NB4 (cell line): ENCODE results near the gene PCLO.

Source experiments
- DNase-seq: peaks from one replicate; pipeline ENCODE4 v3.0.0; 2010; ENCODE audit warnings: low read depth
- H3K4me3 ChIP-seq: one replicate; pipeline ENCODE4 v1.5.1; 2011; ENCODE audit warnings: mild to moderate bottlenecking, low read depth, low read length, moderate library complexity
- MYC ChIP-seq: IDR thresholded peaks from 2 replicates; pipeline ENCODE4 v1.6.1; 2011; ENCODE audit warnings: low read depth, low read length
- POLR2A ChIP-seq: IDR thresholded peaks from 2 replicates; pipeline ENCODE4 v1.6.1; 2011; ENCODE audit warnings: mild to moderate bottlenecking; ENCODE audit not compliant: insufficient read length; ENCODE audit errors: extremely low read depth
- TF ChIP-seq, protein P1 (sequence below): IDR thresholded peaks from 2 replicates; pipeline ENCODE4 v1.6.1; 2011; ENCODE audit warnings: low read depth, low read length
- TF ChIP-seq, protein P2 (sequence below): IDR thresholded peaks from one replicate; pipeline ENCODE4 v1.5.1; 2012; ENCODE audit warnings: low read depth, low read length

The PCLO gene

DNA sequence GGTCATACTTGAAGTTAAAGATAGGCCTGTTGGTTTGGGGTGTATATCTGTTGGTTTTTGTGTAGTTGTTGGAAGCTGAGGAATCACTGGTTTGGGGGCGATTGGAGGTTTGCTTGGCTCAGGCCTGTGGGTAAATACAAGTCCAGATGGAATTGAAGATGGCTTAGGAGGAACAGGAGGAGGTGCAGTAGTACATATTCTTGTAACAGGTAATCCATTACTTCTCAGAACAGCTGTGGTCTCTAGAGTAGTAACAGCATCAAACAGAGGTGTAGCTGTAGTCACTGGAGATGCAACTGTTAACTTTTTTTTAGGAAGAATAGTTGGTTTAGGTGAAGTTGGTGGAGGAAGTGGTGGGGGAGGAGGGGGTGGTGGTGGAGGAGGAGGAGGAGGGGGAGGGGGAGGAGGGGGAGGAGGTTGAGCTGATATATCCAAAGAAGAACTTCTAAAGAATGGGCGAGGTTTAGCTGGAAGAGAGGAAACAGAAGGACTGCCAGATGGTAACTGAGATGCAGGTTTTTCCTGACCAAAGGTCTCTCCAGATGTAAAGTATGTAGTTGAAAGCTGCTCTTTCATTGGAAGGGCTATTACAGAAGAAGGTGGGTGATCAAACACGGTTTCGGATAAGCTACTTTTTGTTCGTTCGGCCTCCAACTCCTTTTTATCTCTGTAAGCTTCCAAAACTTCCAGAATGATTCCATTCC, 209.2 kb downstream of the PCLO start:
- TF ChIP-seq MYC: no peak
- DNase-seq: no peak
- H3K4me3 ChIP-seq: no peak overlapping the region

DNA sequence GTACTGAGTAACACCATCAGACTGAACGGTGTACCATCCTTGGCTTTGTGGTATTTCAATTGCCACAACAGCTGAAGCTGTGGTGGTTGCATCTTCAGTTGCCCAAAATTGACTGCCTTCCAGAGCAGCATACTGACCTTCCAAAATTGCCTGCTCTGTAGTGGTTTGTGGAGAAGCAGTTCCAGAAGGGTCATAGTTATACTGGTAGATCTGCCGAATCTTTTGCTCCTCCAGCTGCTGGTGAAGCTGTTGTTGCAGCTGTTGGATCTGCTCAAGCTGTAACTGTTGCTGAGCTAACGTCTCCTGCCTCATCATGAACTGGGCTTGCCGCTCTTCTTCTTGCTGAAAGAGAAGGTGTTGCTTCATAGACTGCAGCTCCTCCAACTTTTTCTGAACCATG, 212.2 kb downstream of the PCLO start:
- no peak for DNase-seq
- TF ChIP-seq, protein P1, sequence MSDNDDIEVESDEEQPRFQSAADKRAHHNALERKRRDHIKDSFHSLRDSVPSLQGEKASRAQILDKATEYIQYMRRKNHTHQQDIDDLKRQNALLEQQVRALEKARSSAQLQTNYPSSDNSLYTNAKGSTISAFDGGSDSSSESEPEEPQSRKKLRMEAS: no peak
- TF ChIP-seq, protein P2, sequence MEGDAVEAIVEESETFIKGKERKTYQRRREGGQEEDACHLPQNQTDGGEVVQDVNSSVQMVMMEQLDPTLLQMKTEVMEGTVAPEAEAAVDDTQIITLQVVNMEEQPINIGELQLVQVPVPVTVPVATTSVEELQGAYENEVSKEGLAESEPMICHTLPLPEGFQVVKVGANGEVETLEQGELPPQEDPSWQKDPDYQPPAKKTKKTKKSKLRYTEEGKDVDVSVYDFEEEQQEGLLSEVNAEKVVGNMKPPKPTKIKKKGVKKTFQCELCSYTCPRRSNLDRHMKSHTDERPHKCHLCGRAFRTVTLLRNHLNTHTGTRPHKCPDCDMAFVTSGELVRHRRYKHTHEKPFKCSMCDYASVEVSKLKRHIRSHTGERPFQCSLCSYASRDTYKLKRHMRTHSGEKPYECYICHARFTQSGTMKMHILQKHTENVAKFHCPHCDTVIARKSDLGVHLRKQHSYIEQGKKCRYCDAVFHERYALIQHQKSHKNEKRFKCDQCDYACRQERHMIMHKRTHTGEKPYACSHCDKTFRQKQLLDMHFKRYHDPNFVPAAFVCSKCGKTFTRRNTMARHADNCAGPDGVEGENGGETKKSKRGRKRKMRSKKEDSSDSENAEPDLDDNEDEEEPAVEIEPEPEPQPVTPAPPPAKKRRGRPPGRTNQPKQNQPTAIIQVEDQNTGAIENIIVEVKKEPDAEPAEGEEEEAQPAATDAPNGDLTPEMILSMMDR: no peak
- TF ChIP-seq MYC (no peak), POLR2A (no peak)
- H3K4me3 ChIP-seq: no peak overlapping the region

DNA sequence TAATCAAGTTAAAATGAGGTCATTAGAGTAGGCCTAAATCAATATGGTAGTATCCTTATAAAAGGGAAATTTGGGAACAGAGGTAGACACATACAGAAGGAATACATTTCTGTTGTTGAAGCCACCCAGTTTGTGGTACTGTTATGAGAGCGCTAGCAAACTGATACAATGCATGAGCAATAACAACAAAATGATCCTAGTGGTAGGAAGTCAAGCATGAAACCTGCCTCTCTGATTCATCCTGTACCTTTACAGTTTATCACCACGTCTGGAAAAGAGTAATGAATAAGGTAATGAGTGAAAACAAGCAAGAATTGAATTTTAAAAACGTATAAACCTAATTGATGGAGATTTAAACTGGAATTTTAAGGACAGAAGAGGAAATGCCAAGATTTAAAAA, 217.2 kb downstream of the PCLO start:
- TF ChIP-seq, protein P2: no peak
- TF ChIP-seq, protein P1: no peak
- no peak for TF ChIP-seq POLR2A
- no peak for TF ChIP-seq MYC
- no peak overlapping the region for H3K4me3 ChIP-seq
- no peak for DNase-seq

DNA sequence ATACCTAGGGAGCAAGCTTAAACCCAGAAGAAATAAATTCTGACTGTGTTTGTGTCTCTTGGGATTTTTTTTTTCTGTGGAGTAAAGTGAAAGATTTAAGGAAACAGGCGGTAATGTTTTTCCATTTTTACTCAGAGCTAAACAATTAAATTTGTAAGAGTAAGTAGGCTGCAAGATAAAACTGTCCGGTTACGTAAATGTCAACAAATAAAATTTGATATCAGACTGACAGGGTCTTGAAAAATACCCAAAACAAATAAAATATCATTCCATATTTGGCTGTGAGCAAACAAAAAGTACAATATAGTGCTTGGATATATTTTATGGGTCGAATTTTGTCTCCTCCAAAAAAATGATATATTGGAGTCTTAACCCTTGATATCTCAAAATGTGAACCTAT, 217.6 kb downstream of the PCLO start:
- H3K4me3 ChIP-seq: no peak overlapping the region
- TF ChIP-seq MYC (no peak), POLR2A (no peak)
- TF ChIP-seq, protein P1: no peak
- TF ChIP-seq, protein P2: no peak
- DNase-seq: no peak

DNA sequence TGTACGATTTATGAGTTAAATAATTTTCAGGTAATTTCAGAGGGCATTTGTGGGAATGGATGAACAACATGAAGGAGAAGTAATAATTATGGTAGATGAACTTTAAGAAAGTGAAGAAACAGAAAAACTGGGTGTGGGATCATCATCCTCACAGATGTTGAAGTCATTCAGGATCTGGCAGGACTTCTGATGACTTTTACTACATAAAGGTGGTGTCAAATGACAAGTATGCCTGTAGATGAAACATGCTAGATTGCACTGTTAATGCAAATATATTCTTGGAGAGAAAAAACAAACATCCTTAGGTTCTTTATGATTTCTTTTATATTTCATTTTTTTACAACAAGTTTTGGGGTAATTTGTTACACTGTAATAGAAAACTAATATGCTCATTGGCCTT, 230.2 kb downstream of the PCLO start:
- no peak for DNase-seq
- H3K4me3 ChIP-seq: no peak overlapping the region
- no peak for TF ChIP-seq POLR2A
- TF ChIP-seq, protein P2: no peak
- TF ChIP-seq, protein P1: no peak
- TF ChIP-seq MYC: no peak

DNA sequence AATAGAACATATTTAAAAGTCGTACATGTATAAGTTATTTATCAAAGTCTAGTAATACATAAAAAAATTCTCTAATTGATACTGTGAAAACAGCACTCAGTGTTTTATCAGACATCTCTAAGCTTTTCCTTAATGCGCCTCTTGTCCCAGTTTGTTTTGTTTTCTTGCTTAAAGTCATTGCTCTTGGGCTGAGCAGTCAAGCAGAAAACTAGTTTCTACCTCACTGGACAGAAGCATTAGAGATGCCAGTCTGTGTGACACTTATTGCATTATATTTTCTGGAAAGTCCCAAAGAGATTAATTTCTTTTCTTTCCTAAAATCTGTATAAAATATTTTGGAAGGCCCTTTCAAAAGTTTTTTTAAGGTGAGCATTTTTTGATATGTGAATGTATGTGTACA, 236.2 kb downstream of the PCLO start:
- TF ChIP-seq, protein P1: no peak
- TF ChIP-seq, protein P2: no peak
- TF ChIP-seq MYC (no peak), POLR2A (no peak)
- H3K4me3 ChIP-seq: no peak overlapping the region
- no peak for DNase-seq
